ENCODE measurements around the gene NAV1.

GRCh38 chr1:201551096-201551495 lies 12.2 kb downstream of the NAV1 start:
- TF ChIP-seq, protein P1, sequence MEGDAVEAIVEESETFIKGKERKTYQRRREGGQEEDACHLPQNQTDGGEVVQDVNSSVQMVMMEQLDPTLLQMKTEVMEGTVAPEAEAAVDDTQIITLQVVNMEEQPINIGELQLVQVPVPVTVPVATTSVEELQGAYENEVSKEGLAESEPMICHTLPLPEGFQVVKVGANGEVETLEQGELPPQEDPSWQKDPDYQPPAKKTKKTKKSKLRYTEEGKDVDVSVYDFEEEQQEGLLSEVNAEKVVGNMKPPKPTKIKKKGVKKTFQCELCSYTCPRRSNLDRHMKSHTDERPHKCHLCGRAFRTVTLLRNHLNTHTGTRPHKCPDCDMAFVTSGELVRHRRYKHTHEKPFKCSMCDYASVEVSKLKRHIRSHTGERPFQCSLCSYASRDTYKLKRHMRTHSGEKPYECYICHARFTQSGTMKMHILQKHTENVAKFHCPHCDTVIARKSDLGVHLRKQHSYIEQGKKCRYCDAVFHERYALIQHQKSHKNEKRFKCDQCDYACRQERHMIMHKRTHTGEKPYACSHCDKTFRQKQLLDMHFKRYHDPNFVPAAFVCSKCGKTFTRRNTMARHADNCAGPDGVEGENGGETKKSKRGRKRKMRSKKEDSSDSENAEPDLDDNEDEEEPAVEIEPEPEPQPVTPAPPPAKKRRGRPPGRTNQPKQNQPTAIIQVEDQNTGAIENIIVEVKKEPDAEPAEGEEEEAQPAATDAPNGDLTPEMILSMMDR (IDR thresholded peaks at IDR 0.05), result no peak
- TF ChIP-seq POLR2A (IDR thresholded peaks at IDR 0.05), result no peak
